Activated T-cell treated with anti-CD3 and anti-CD28 coated beads, Interleukin-2, amount 50 U/mL, for 4 hours (primary cell): ENCODE data around the gene BIRC2. TPM values are rescaled to one million over a fixed set of nuclear protein-coding genes. Genes with fewer than 3 reads are reported as not detected.
"Not testable (repeated sequence)": the region's sequence is repeated elsewhere in the genome, so short reads cannot be mapped to it uniquely, and the experiment has no call there.

Experiments
- ATAC-seq, 2 donors: fragments of 200-7000 bp; cut with Tn5 transposase; one replicate each; pipeline ENCODE4 v1.10.0; 2021
- DNase-seq: peaks from one replicate; pipeline ENCODE4 v3.0.0-alpha.2; 2020
- H3K27me3 Mint-ChIP-seq: one replicate; pipeline ENCODE4 v1.8.0; 2021; ENCODE audit warnings: low read depth, mixed read lengths
- H3K36me3 Mint-ChIP-seq: one replicate; pipeline ENCODE4 v1.8.0; 2022; ENCODE audit warnings: mixed read lengths; ENCODE audit not compliant: insufficient read depth
- H3K4me1 Mint-ChIP-seq: one replicate; pipeline ENCODE4 v1.8.0; 2021; ENCODE audit warnings: low read depth, mixed read lengths
- H3K4me3 Mint-ChIP-seq: one replicate; pipeline ENCODE4 v1.8.0; 2021; ENCODE audit warnings: mild to moderate bottlenecking, moderate library complexity, mixed read lengths
- H3K9me3 Mint-ChIP-seq: one replicate; pipeline ENCODE4 v1.8.0; 2021; ENCODE audit warnings: mixed read lengths
- total RNA-seq, 3 donors: library from RNA; stranded (reverse); gene quantifications; one replicate each; pipeline ENCODE4 v1.2.1, GENCODE V29; 2021

BIRC2 gene
- total RNA-seq, 3 donors from 2014 or later, result 25.0 to 31.9 (median 31.7) TPM

GRCh38 chr11:102338479-102339010 is 8.5 kb upstream of the BIRC2 start:
- no peak for ATAC-seq
- Mint-ChIP-seq H3K4me3 (no peak overlapping the region), H3K9me3 (no peaks in the 10 kb centered on the region)

GRCh38 chr11:102341311-102341710 is 5.7 kb upstream of the BIRC2 start:
- Mint-ChIP-seq H3K4me1 (peaks cover 36% of the 10 kb centered on the region), H3K36me3 (peaks cover 19% of the 10 kb centered on the region)
- H3K27me3 Mint-ChIP-seq, H3K9me3 Mint-ChIP-seq, ATAC-seq, H3K4me3 Mint-ChIP-seq, DNase-seq: not testable (repeated sequence)

More at GRCh38 chr11:102338479-102339010, 8.5 kb upstream of the BIRC2 start:
- Mint-ChIP-seq H3K36me3 (peaks cover 23% of the 10 kb centered on the region), H3K27me3 (no peaks in the 10 kb centered on the region), H3K4me1 (peaks cover 21% of the 10 kb centered on the region)
- no peak for DNase-seq

- no peaks in the 10 kb centered on the region for H3K27me3 Mint-ChIP-seq
- no peak overlapping the region for H3K4me3 Mint-ChIP-seq
- H3K36me3 Mint-ChIP-seq, result peaks cover 17% of the 10 kb centered on the region
- no peaks in the 10 kb centered on the region for H3K9me3 Mint-ChIP-seq
- H3K4me1 Mint-ChIP-seq, result peaks cover 39% of the 10 kb centered on the region
- DNase-seq, result peak; percentile 65
- peak; percentile 32 to 49 for ATAC-seq
These were observed 5.1 kb upstream of the BIRC2 start for GRCh38 chr11:102341844-102342318.

- H3K4me3 Mint-ChIP-seq, result no peak overlapping the region
- H3K9me3 Mint-ChIP-seq, result no peaks in the 10 kb centered on the region
- no peaks in the 10 kb centered on the region for H3K27me3 Mint-ChIP-seq
- peaks cover 45% of the 10 kb centered on the region for H3K4me1 Mint-ChIP-seq
- DNase-seq, result no peak
- ATAC-seq, result no peak
- H3K36me3 Mint-ChIP-seq, result peaks cover 5% of the 10 kb centered on the region
These were observed 3.2 kb upstream of the BIRC2 start for GRCh38 chr11:102343809-102344208.

GRCh38 chr11:102345904-102346303 is 1.1 kb upstream of the BIRC2 start:
- H3K4me3 Mint-ChIP-seq, result peak overlapping the region; percentile 98
- no peaks in the 10 kb centered on the region for H3K27me3 Mint-ChIP-seq
- H3K36me3 Mint-ChIP-seq, result peaks cover 8% of the 10 kb centered on the region
- no peak for DNase-seq
- H3K4me1 Mint-ChIP-seq, result peaks cover 44% of the 10 kb centered on the region
- no peaks in the 10 kb centered on the region for H3K9me3 Mint-ChIP-seq
- ATAC-seq, result no peak

- DNase-seq (no peak), ATAC-seq (no peak)
- Mint-ChIP-seq H3K27me3 (no peaks in the 10 kb centered on the region), H3K9me3 (no peaks in the 10 kb centered on the region), H3K4me1 (peaks cover 44% of the 10 kb centered on the region), H3K4me3 (peak overlapping the region; percentile 98), H3K36me3 (peaks cover 11% of the 10 kb centered on the region)
These were observed 612 bp upstream of the BIRC2 start for GRCh38 chr11:102346456-102346747.

GRCh38 chr11:102347462-102348370 is 702 bp downstream of the BIRC2 start:
- Mint-ChIP-seq H3K4me3 (peak overlapping the region; percentile 98), H3K9me3 (no peaks in the 10 kb centered on the region), H3K27me3 (no peaks in the 10 kb centered on the region), H3K36me3 (peaks cover 18% of the 10 kb centered on the region), H3K4me1 (peaks cover 42% of the 10 kb centered on the region)
- DNase-seq (no peak), ATAC-seq (peak in 1 of 2 donors; percentile 6)

GRCh38 chr11:102357116-102357515 is 10.1 kb downstream of the BIRC2 start:
- peaks cover 46% of the 10 kb centered on the region for H3K4me1 Mint-ChIP-seq
- H3K27me3 Mint-ChIP-seq, result no peaks in the 10 kb centered on the region
- no peak for ATAC-seq
- peaks cover 59% of the 10 kb centered on the region for H3K36me3 Mint-ChIP-seq
- DNase-seq, result no peak
- H3K9me3 Mint-ChIP-seq, result peaks cover 11% of the 10 kb centered on the region
- H3K4me3 Mint-ChIP-seq, result no peak overlapping the region

GRCh38 chr11:102359372-102359771 is 12.4 kb downstream of the BIRC2 start:
- H3K4me3 Mint-ChIP-seq, result no peak overlapping the region
- H3K36me3 Mint-ChIP-seq, result peaks cover 57% of the 10 kb centered on the region
- no peaks in the 10 kb centered on the region for H3K27me3 Mint-ChIP-seq
- no peak for DNase-seq
- no peak for ATAC-seq
- peaks cover 11% of the 10 kb centered on the region for H3K9me3 Mint-ChIP-seq
- H3K4me1 Mint-ChIP-seq, result peaks cover 54% of the 10 kb centered on the region

- H3K27me3 Mint-ChIP-seq, result peaks cover 2% of the 10 kb centered on the region
- peaks cover 11% of the 10 kb centered on the region for H3K9me3 Mint-ChIP-seq
- H3K4me1 Mint-ChIP-seq, result peaks cover 54% of the 10 kb centered on the region
- peaks cover 56% of the 10 kb centered on the region for H3K36me3 Mint-ChIP-seq
- DNase-seq (no peak), ATAC-seq (peak in 1 of 2 donors; percentile 42)
- H3K4me3 Mint-ChIP-seq, result peak overlapping the region; percentile 49
These were observed 13.7 kb downstream of the BIRC2 start for GRCh38 chr11:102360681-102361080.

GRCh38 chr11:102361086-102362031 is 14.3 kb downstream of the BIRC2 start:
- DNase-seq (peak; percentile 23), ATAC-seq (peak; percentile 69 to 72)
- Mint-ChIP-seq H3K4me1 (peaks cover 52% of the 10 kb centered on the region), H3K36me3 (peaks cover 58% of the 10 kb centered on the region), H3K27me3 (peaks cover 2% of the 10 kb centered on the region), H3K9me3 (peaks cover 11% of the 10 kb centered on the region), H3K4me3 (peak overlapping the region; percentile 49)

GRCh38 chr11:102364991-102365390 is 18.0 kb downstream of the BIRC2 start:
- Mint-ChIP-seq H3K36me3 (peaks cover 53% of the 10 kb centered on the region), H3K9me3 (peaks cover 6% of the 10 kb centered on the region), H3K4me1 (peaks cover 53% of the 10 kb centered on the region), H3K4me3 (no peak overlapping the region), H3K27me3 (peaks cover 2% of the 10 kb centered on the region)
- no peak for ATAC-seq
- no peak for DNase-seq

- peaks cover 38% of the 10 kb centered on the region for H3K4me1 Mint-ChIP-seq
- H3K27me3 Mint-ChIP-seq, result peaks cover 2% of the 10 kb centered on the region
- H3K9me3 Mint-ChIP-seq, result no peaks in the 10 kb centered on the region
- DNase-seq (no peak), ATAC-seq (peak; percentile 46 to 57)
- peaks cover 42% of the 10 kb centered on the region for H3K36me3 Mint-ChIP-seq
- H3K4me3 Mint-ChIP-seq, result no peak overlapping the region
These were observed 20.4 kb downstream of the BIRC2 start for GRCh38 chr11:102367364-102367763.

- no peak for DNase-seq
- no peak overlapping the region for H3K4me3 Mint-ChIP-seq
- H3K36me3 Mint-ChIP-seq, result peaks cover 40% of the 10 kb centered on the region
- peak; percentile 80 to 82 for ATAC-seq
- peaks cover 33% of the 10 kb centered on the region for H3K4me1 Mint-ChIP-seq
- peaks cover 2% of the 10 kb centered on the region for H3K27me3 Mint-ChIP-seq
- no peaks in the 10 kb centered on the region for H3K9me3 Mint-ChIP-seq
These were observed 21.5 kb downstream of the BIRC2 start for GRCh38 chr11:102368472-102368871.
